ENCODE data around the gene USP31.

GRCh38 chr16:23160082-23160481 lies 10.8 kb upstream of the USP31 start:
- TF ChIP-seq POLR2A (IDR thresholded peaks at IDR 0.05) (no peak), CTCF (IDR thresholded peaks at IDR 0.05) (no peak), EP300 (IDR thresholded peaks at IDR 0.05) (no peak)

Measured in tibial nerve (tissue), 4 donors.